ENCODE data around the gene MLH3. TPM values are rescaled to one million over a fixed set of nuclear protein-coding genes. Genes with fewer than 3 reads are reported as not detected.

MLH3 gene
- polyA plus RNA-seq, 1 donor from 2014 or later, result 17.3 TPM

DNA sequence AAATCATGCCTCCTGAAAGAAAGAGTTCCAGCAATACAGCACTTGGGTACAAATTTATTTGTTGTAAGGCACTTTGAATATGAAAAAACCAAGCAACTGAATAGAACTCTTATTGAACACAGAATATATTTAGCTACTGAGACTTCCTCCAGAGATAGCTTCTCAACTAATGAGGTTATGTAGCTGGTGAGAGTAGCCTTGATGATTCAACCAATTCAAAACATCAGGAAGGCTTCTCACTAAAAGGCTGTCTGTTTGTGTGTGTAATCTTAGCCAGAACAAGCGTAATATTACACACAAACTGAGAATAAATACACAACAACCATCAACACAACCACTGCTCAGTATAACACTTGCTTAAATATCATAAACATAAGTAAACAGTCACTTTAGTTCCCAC, 28.2 kb downstream of the MLH3 start:
- Histone ChIP-seq H3K4me2 (ENCODE audit: low read length) (no peak overlapping the region), H3K9me2 (ENCODE audit: insufficient read depth, low read length) (no peaks in the 10 kb centered on the region), H2AFZ (ENCODE audit: low read depth, low read length) (no peak overlapping the region), H3K79me2 (replicated peaks; ENCODE audit: insufficient read depth, low read length) (no peaks in the 10 kb centered on the region), H3K9ac (ENCODE audit: low read length) (no peak overlapping the region), H3F3A (ENCODE audit: insufficient read depth, low read length, poor library complexity, severe bottlenecking) (no peaks in the 10 kb centered on the region), H4K20me1 (ENCODE audit: insufficient read depth) (no peaks in the 10 kb centered on the region), H3K9me3 (ENCODE audit: low read length) (no peaks in the 10 kb centered on the region), H3K27ac (ENCODE audit: low read length) (no peak overlapping the region), H3K27me3 (ENCODE audit: insufficient read depth, low read depth, low read length) (no peaks in the 10 kb centered on the region), H3K4me3 (ENCODE audit: low read length) (no peak overlapping the region), H3K36me3 (ENCODE audit: insufficient read depth, low read length) (peaks cover 5% of the 10 kb centered on the region)
- TF ChIP-seq SMC3 (conservative IDR thresholded peaks at IDR 0.05; ENCODE audit: poor library complexity) (no peak), EZH2 (IDR thresholded peaks at IDR 0.05; ENCODE audit: borderline replicate concordance, insufficient read depth, low read length, poor library complexity, severe bottlenecking) (no peak), RAD21 (conservative IDR thresholded peaks at IDR 0.05) (no peak), TAF1 (IDR thresholded peaks at IDR 0.05; ENCODE audit: low read depth) (no peak), MXI1 (conservative IDR thresholded peaks at IDR 0.05; ENCODE audit: poor library complexity, severe bottlenecking) (no peak), EP300 (conservative IDR thresholded peaks at IDR 0.05; ENCODE audit: poor library complexity, severe bottlenecking) (no peak)
- TF ChIP-seq, protein P1, sequence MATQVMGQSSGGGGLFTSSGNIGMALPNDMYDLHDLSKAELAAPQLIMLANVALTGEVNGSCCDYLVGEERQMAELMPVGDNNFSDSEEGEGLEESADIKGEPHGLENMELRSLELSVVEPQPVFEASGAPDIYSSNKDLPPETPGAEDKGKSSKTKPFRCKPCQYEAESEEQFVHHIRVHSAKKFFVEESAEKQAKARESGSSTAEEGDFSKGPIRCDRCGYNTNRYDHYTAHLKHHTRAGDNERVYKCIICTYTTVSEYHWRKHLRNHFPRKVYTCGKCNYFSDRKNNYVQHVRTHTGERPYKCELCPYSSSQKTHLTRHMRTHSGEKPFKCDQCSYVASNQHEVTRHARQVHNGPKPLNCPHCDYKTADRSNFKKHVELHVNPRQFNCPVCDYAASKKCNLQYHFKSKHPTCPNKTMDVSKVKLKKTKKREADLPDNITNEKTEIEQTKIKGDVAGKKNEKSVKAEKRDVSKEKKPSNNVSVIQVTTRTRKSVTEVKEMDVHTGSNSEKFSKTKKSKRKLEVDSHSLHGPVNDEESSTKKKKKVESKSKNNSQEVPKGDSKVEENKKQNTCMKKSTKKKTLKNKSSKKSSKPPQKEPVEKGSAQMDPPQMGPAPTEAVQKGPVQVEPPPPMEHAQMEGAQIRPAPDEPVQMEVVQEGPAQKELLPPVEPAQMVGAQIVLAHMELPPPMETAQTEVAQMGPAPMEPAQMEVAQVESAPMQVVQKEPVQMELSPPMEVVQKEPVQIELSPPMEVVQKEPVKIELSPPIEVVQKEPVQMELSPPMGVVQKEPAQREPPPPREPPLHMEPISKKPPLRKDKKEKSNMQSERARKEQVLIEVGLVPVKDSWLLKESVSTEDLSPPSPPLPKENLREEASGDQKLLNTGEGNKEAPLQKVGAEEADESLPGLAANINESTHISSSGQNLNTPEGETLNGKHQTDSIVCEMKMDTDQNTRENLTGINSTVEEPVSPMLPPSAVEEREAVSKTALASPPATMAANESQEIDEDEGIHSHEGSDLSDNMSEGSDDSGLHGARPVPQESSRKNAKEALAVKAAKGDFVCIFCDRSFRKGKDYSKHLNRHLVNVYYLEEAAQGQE (IDR thresholded peaks at IDR 0.05; ENCODE audit: borderline replicate concordance), result no peak

DNA sequence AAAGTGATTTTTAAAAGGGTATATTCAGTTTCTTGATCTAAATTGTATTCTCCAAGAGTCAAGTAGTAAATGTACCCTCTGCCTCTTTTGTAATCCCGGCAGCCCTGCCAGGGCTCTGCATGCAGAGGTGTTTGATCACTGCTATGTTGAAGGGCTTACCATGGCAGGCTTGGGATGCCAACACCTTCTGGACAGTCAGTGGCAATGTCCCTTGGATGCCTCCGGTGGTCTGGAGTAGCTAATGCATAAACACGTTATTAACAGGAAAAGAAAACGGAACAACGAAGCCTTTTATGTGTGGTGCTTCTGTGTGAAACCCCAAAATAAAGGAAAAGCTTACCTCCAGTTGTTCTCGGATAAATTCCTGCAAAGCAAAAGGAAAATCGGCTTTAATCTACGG, 28.6 kb downstream of the MLH3 start:
- no peak overlapping the region for H3K4me2 ChIP-seq (ENCODE audit: low read length)
- H3K9me2 ChIP-seq (ENCODE audit: insufficient read depth, low read length), result no peaks in the 10 kb centered on the region
- H4K20me1 ChIP-seq (ENCODE audit: insufficient read depth), result no peaks in the 10 kb centered on the region
- no peak overlapping the region for H3K27ac ChIP-seq (ENCODE audit: low read length)
- peaks cover 5% of the 10 kb centered on the region for H3K36me3 ChIP-seq (ENCODE audit: insufficient read depth, low read length)
- H3K4me3 ChIP-seq (ENCODE audit: low read length), result no peak overlapping the region
- H3F3A ChIP-seq (ENCODE audit: insufficient read depth, low read length, poor library complexity, severe bottlenecking), result no peaks in the 10 kb centered on the region
- H2AFZ ChIP-seq (ENCODE audit: low read depth, low read length), result no peak overlapping the region
- no peak overlapping the region for H3K9ac ChIP-seq (ENCODE audit: low read length)
- H3K79me2 ChIP-seq (replicated peaks; ENCODE audit: insufficient read depth, low read length), result no peaks in the 10 kb centered on the region
- TF ChIP-seq, protein P2, sequence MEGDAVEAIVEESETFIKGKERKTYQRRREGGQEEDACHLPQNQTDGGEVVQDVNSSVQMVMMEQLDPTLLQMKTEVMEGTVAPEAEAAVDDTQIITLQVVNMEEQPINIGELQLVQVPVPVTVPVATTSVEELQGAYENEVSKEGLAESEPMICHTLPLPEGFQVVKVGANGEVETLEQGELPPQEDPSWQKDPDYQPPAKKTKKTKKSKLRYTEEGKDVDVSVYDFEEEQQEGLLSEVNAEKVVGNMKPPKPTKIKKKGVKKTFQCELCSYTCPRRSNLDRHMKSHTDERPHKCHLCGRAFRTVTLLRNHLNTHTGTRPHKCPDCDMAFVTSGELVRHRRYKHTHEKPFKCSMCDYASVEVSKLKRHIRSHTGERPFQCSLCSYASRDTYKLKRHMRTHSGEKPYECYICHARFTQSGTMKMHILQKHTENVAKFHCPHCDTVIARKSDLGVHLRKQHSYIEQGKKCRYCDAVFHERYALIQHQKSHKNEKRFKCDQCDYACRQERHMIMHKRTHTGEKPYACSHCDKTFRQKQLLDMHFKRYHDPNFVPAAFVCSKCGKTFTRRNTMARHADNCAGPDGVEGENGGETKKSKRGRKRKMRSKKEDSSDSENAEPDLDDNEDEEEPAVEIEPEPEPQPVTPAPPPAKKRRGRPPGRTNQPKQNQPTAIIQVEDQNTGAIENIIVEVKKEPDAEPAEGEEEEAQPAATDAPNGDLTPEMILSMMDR (IDR thresholded peaks at IDR 0.05; ENCODE audit: poor library complexity, severe bottlenecking), result peak; percentile 40
- TF ChIP-seq EZH2 (IDR thresholded peaks at IDR 0.05; ENCODE audit: borderline replicate concordance, insufficient read depth, low read length, poor library complexity, severe bottlenecking), result no peak
- no peaks in the 10 kb centered on the region for H3K27me3 ChIP-seq (ENCODE audit: insufficient read depth, low read depth, low read length)
- H3K9me3 ChIP-seq (ENCODE audit: low read length), result no peaks in the 10 kb centered on the region

DNA sequence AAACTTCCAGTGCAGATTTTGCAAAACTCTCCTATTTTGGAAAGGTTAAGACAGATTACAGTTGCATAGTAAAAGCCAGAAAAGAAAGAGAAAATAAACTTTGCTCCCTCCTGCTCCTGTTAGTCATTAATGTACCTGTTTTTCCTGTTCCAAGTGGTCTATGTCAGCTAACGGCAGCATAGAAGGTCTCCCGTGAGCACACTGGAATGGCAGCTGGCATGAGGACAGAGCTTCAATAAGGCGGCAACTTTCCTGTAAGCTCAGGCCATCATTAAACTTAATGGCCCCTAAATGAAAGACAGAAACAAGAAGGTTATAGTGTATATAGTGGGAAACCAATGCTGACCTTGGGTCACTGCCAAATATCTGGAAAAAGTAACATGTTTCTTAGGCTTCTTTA, 32.6 kb downstream of the MLH3 start:
- Histone ChIP-seq H3K9me2 (ENCODE audit: insufficient read depth, low read length) (no peaks in the 10 kb centered on the region), H2AFZ (ENCODE audit: low read depth, low read length) (no peak overlapping the region), H3K9ac (ENCODE audit: low read length) (no peak overlapping the region), H3K79me2 (replicated peaks; ENCODE audit: insufficient read depth, low read length) (no peaks in the 10 kb centered on the region), H3K4me2 (ENCODE audit: low read length) (no peak overlapping the region), H3K4me3 (ENCODE audit: low read length) (no peak overlapping the region), H3K9me3 (ENCODE audit: low read length) (no peaks in the 10 kb centered on the region), H3F3A (ENCODE audit: insufficient read depth, low read length, poor library complexity, severe bottlenecking) (no peaks in the 10 kb centered on the region), H3K27me3 (ENCODE audit: insufficient read depth, low read depth, low read length) (no peaks in the 10 kb centered on the region), H3K27ac (ENCODE audit: low read length) (no peak overlapping the region), H3K36me3 (ENCODE audit: insufficient read depth, low read length) (peaks cover 12% of the 10 kb centered on the region), H4K20me1 (ENCODE audit: insufficient read depth) (no peaks in the 10 kb centered on the region)
- no peak for TF ChIP-seq SMC3 (conservative IDR thresholded peaks at IDR 0.05; ENCODE audit: poor library complexity)
- TF ChIP-seq POLR2AphosphoS5 (IDR thresholded peaks at IDR 0.05), result no peak
- TF ChIP-seq, protein P1 (IDR thresholded peaks at IDR 0.05; ENCODE audit: borderline replicate concordance), result no peak
- TF ChIP-seq, protein P2 (IDR thresholded peaks at IDR 0.05; ENCODE audit: poor library complexity, severe bottlenecking), result no peak
- no peak for TF ChIP-seq TAF1 (IDR thresholded peaks at IDR 0.05; ENCODE audit: low read depth)
- TF ChIP-seq MXI1 (conservative IDR thresholded peaks at IDR 0.05; ENCODE audit: poor library complexity, severe bottlenecking), result no peak
- no peak for TF ChIP-seq RAD21 (conservative IDR thresholded peaks at IDR 0.05)
- TF ChIP-seq EZH2 (IDR thresholded peaks at IDR 0.05; ENCODE audit: borderline replicate concordance, insufficient read depth, low read length, poor library complexity, severe bottlenecking), result no peak
- TF ChIP-seq EP300 (conservative IDR thresholded peaks at IDR 0.05; ENCODE audit: poor library complexity, severe bottlenecking), result no peak

All from neural cell (in vitro differentiated cells).